Lower lobe of right lung (tissue), 2 donors: ENCODE measurements around the gene SRRM5. TPM values are rescaled to one million over a fixed set of nuclear protein-coding genes. Genes with fewer than 3 reads are reported as not detected.

ENCODE experiments used
- ATAC-seq, 2 donors: fragments of 200-7000 bp; cut with Tn5 transposase; one replicate each; pipeline ENCODE4 v1.9.1; 2020 to 2022; ENCODE audit warnings: mild to moderate bottlenecking in 2 of 2, moderate library complexity in 2 of 2
- DNase-seq: peaks from one replicate; pipeline ENCODE4 v3.0.0-alpha.2; 2020
- H3K27ac ChIP-seq: fragments of 200-600 bp; one replicate; pipeline ENCODE4 v1.8.0; 2022
- H3K27me3 ChIP-seq: fragments of 200-600 bp; one replicate; pipeline ENCODE4 v1.8.0; 2022; ENCODE audit warnings: low read depth
- H3K36me3 ChIP-seq: fragments of 200-600 bp; one replicate; pipeline ENCODE4 v1.8.0; 2022; ENCODE audit warnings: mild to moderate bottlenecking
- H3K4me1 ChIP-seq: fragments of 200-600 bp; one replicate; pipeline ENCODE4 v1.8.0; 2022
- H3K4me3 ChIP-seq: fragments of 200-600 bp; one replicate; pipeline ENCODE4 v1.8.0; 2022; ENCODE audit warnings: mild to moderate bottlenecking
- H3K9me3 ChIP-seq: fragments of 200-600 bp; one replicate; pipeline ENCODE4 v1.8.0; 2022
- intact Hi-C: fragments of 100-400 bp; cut with DNase I; formaldehyde crosslinking; loops from one replicate; pipeline ENCODE4 v1.11.0; 2022
- total RNA-seq: library from RNA; stranded (reverse); fragmentation: NEBNext Ultra II Directional; extraction: Animal tissue kit (Norgen Biotek cat#: 25700); gene quantifications from one replicate; pipeline ENCODE4 v1.2.1, GENCODE V29; 2021
- TF ChIP-seq, protein P1 (sequence below): fragments of 200-600 bp; IDR thresholded peaks from one replicate; pipeline ENCODE4 v1.8.0; 2022; ENCODE audit warnings: antibody characterized with exemption, mild to moderate bottlenecking
- donor health status: DM: no; HTN: yes; CAD: no; lungs with severe emphysema.

Gene SRRM5
- total RNA-seq, 1 donor from 2014 or later: 0.24 TPM

DNA sequence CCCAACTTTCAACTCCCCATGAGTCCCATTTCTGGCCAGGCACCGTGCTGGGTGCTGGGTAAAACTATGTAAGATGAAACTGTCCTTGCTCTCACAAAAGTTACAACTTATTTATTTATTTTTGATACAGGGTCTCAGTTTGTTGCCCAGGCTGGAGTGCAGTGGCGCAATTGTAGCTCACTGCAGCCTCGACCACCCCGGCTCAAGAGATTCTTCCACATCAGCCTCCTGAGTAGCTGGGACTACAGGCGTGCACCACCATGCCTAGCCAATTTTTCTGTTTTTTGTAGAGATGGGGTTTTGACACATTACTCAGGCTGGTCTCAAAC is 40.6 kb downstream of the SRRM5 start:
- Histone ChIP-seq H3K36me3 (peaks cover 99% of the 10 kb centered on the region), H3K4me1 (peaks cover 5% of the 10 kb centered on the region), H3K4me3 (no peak overlapping the region), H3K27me3 (no peaks in the 10 kb centered on the region), H3K27ac (no peak overlapping the region), H3K9me3 (no peaks in the 10 kb centered on the region)
- ATAC-seq (no peak), DNase-seq (no peak)
- intact Hi-C loops: no loop called here
- TF ChIP-seq, protein P1, sequence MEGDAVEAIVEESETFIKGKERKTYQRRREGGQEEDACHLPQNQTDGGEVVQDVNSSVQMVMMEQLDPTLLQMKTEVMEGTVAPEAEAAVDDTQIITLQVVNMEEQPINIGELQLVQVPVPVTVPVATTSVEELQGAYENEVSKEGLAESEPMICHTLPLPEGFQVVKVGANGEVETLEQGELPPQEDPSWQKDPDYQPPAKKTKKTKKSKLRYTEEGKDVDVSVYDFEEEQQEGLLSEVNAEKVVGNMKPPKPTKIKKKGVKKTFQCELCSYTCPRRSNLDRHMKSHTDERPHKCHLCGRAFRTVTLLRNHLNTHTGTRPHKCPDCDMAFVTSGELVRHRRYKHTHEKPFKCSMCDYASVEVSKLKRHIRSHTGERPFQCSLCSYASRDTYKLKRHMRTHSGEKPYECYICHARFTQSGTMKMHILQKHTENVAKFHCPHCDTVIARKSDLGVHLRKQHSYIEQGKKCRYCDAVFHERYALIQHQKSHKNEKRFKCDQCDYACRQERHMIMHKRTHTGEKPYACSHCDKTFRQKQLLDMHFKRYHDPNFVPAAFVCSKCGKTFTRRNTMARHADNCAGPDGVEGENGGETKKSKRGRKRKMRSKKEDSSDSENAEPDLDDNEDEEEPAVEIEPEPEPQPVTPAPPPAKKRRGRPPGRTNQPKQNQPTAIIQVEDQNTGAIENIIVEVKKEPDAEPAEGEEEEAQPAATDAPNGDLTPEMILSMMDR: no peak

DNA sequence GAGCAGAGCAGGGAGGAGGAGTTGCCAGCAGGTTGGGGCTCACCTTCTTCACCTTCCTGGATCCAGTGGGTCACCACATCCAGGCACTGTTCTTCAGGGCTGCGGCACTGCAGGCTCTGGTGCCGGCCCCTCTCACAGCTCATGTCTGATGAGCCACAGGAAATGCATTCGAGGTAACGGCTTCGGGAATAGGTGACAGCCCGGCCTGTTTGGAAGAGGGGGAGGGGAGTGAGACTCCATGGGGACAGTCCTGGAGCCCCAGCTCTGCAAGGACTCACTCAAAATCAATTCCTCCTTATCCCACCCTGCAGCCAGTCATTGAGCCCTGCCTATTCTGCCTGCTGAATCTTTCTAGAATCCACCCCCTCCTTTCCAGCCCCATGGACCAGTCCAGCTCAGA is 44.5 kb downstream of the SRRM5 start:
- Histone ChIP-seq H3K4me1 (peaks cover 5% of the 10 kb centered on the region), H3K27ac (no peak overlapping the region), H3K36me3 (peaks cover 96% of the 10 kb centered on the region), H3K27me3 (no peaks in the 10 kb centered on the region), H3K4me3 (no peak overlapping the region), H3K9me3 (peaks cover 4% of the 10 kb centered on the region)
- intact Hi-C loops: no loop called here
- ATAC-seq (no peak), DNase-seq (no peak)
- TF ChIP-seq, protein P1: no peak

DNA sequence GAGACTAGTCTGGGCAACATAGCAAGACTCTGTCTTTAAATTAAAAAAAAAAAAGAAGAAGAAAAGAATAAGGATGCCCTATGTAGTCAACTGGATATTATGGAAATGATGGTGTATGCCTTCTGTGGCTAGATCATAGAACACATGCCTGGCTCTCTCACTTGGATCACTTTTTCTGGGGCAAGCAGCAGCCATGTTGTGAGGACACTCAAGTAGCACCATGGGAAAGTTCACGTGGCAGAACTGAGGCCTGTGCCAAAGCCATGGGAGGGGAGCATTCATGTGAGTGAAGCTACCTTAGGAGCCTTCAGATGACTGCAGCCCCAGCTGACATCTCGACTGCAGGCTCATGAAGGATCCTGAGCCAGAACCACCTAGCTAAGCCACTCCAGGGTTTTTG is 46.1 kb downstream of the SRRM5 start:
- Histone ChIP-seq H3K36me3 (peaks cover 92% of the 10 kb centered on the region), H3K4me3 (no peak overlapping the region), H3K9me3 (peaks cover 4% of the 10 kb centered on the region), H3K4me1 (no peaks in the 10 kb centered on the region), H3K27me3 (no peaks in the 10 kb centered on the region), H3K27ac (no peak overlapping the region)
- intact Hi-C loops: no loop called here
- ATAC-seq (no peak), DNase-seq (no peak)
- TF ChIP-seq, protein P1: no peak

DNA sequence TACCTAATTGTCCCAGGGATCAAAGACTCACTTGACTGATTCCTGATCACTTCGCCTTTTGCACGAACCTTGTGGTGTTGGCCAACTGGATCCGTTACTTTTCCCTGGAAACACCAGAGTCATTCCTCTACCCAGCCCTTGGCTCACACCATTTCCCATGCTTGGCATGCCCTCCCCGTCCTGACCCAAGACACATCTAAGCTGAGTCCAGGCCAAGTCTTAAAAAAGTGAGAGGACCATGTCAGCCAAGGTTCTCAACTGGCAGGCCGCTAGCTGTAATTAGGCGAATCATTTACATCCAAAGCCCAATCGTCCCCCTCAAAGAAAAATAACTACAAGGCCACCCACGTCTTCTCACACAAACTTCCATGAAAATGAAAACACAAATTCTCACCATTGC is 46.6 kb downstream of the SRRM5 start:
- Histone ChIP-seq H3K27me3 (no peaks in the 10 kb centered on the region), H3K4me1 (peaks cover 2% of the 10 kb centered on the region), H3K27ac (no peak overlapping the region), H3K4me3 (no peak overlapping the region), H3K36me3 (peaks cover 91% of the 10 kb centered on the region), H3K9me3 (peaks cover 4% of the 10 kb centered on the region)
- TF ChIP-seq, protein P1: no peak
- intact Hi-C loops: no loop called here
- ATAC-seq: no peak
- no peak for DNase-seq

DNA sequence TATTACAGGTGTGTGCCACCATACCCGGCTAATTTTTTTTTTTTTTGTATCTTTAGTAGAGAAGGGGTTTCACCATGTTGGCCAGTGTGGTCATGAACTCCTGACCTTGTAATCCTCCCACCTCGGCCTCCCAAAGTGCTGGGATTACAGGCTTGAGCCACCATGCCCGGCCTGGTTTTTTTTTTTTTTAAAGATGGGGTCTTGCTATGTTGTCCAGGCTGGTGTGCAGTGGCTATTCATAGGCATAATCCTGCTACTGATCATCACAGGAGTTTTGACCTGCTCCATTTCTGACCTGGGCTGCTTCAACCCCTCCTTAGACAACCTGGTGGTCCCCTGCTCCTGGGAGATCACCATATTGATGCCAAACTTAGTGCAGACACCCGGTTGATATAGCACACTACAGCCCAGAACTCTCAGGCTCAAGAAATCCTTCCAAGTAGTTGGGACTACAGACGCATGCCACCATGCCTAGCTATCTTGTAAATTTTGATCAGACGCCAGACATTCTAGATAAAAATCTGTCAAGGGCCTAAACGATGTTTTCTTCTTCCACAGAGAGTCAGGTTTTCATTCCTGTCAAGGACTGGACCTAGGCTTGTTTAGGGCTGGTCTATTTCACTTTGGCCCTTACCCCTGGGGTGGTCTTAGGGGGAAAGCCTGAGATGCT is 48.5 kb downstream of the SRRM5 start:
- H3K4me3 ChIP-seq: no peak overlapping the region
- H3K4me1 ChIP-seq: peaks cover 17% of the 10 kb centered on the region
- TF ChIP-seq, protein P1: no peak
- H3K27ac ChIP-seq: no peak overlapping the region
- DNase-seq (no peak), ATAC-seq (no peak)
- H3K27me3 ChIP-seq: no peaks in the 10 kb centered on the region
- peaks cover 4% of the 10 kb centered on the region for H3K9me3 ChIP-seq
- H3K36me3 ChIP-seq: peaks cover 89% of the 10 kb centered on the region
- intact Hi-C loops: no loop called here
